Amniotic epithelial cell (primary cell): ENCODE results near the gene MAFB.

Source experiments
- DNase-seq: peaks from one replicate; pipeline ENCODE4 v3.0.0-alpha.2; 2010; ENCODE audit warnings: low read depth

MAFB gene

GRCh38 chr20:40655451-40655850 lies 33.6 kb downstream of the MAFB start:
- DNase-seq = no peak

GRCh38 chr20:40654876-40655275 lies 34.2 kb downstream of the MAFB start:
- no peak for DNase-seq

- DNase-seq = no peak
Measured at GRCh38 chr20:40652441-40652987, 36.5 kb downstream of the MAFB start.

- peak; percentile 1 for DNase-seq
Measured at GRCh38 chr20:40651151-40651550, 37.9 kb downstream of the MAFB start.

GRCh38 chr20:40650707-40651106 lies 38.3 kb downstream of the MAFB start:
- no peak for DNase-seq

GRCh38 chr20:40648210-40649072 lies 40.6 kb downstream of the MAFB start:
- no peak for DNase-seq

- no peak for DNase-seq
Measured at GRCh38 chr20:40646813-40647212, 42.2 kb downstream of the MAFB start.

GRCh38 chr20:40646361-40646760 lies 42.7 kb downstream of the MAFB start:
- no peak for DNase-seq

GRCh38 chr20:40644863-40645262 lies 44.2 kb downstream of the MAFB start:
- no peak for DNase-seq

GRCh38 chr20:40643891-40644290 lies 45.1 kb downstream of the MAFB start:
- DNase-seq = no peak

GRCh38 chr20:40641809-40642208 lies 47.2 kb downstream of the MAFB start:
- no peak for DNase-seq

GRCh38 chr20:40641202-40641601 lies 47.8 kb downstream of the MAFB start:
- DNase-seq = no peak

- DNase-seq = no peak
Measured at GRCh38 chr20:40640667-40641066, 48.4 kb downstream of the MAFB start.

- no peak for DNase-seq
Measured at GRCh38 chr20:40639676-40640355, 49.2 kb downstream of the MAFB start.

- no peak for DNase-seq
Measured at GRCh38 chr20:40639132-40639531, 49.9 kb downstream of the MAFB start.

GRCh38 chr20:40638414-40638813 lies 50.6 kb downstream of the MAFB start:
- DNase-seq = no peak

- DNase-seq = no peak
Measured at GRCh38 chr20:40637176-40637575, 51.9 kb downstream of the MAFB start.

GRCh38 chr20:40636486-40636885 lies 52.5 kb downstream of the MAFB start:
- no peak for DNase-seq

GRCh38 chr20:40635971-40636370 lies 53.1 kb downstream of the MAFB start:
- no peak for DNase-seq
